Stimulated activated CD4-positive, alpha-beta T cell treated with anti-CD3 and anti-CD28 coated beads, Interleukin-1b, Interleukin-23, amount 100 ng/mL, for 48 hours (primary cell): ENCODE measurements around the gene TBL1X.
"Not testable (repeated sequence)": the region's sequence is repeated elsewhere in the genome, so short reads cannot be mapped to it uniquely, and the experiment has no call there.

Source experiments
- DNase-seq: peaks from one replicate; pipeline ENCODE4 v3.0.0-alpha.2; 2020

Gene TBL1X

DNA sequence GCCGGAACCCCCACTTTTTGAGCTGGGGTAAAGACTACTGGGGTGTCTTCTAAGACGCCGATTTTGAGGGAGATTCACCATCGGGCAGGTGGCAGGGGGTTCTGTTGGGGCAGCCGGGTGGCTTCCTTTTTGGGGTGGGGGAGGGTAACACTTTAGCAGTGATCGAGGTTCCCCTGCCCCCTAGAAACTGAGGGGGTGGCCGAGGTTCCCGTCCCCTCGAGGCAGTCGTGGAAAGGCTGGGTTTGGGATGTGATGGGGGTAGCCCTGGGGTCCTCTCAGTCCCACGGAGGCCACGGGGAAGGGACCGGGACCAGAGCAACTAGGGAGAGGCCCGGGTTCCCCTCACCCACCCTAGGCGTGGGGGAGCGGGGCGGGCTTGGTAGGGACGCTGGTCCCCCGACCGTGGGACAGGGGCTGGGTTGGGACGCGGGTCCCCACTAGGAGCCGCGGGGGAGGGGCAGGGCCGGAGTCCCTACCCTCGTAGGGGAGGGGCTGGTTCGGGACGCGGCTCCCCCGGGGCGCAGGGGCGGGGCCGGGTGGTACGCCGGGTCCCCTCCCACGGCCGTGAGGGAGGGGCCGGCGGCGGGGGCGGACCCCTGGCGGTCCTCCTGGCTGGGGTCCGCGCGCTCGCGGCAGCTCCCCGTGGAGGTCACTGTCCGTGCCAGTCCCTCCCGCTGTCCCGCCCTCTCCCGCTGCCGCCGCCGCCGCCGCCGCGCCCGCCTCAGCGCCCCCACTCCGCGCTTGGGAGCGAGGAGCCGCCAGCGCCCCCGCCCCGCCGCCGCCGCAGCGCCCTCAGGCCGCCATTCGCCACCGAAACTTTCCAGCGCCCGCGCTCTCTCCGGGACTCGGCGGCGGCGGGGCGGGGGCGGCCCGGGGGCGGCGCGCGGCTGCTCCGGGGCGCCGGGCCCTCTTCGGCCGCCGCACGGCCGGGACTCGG, at the start of gene TBL1X:
TBL1X (plus strand) TSS at position 624 of the 937 bp plus-strand sequence. CDS start 188,529 bp downstream, outside the sequence.
- peak; percentile 52 for DNase-seq

DNA sequence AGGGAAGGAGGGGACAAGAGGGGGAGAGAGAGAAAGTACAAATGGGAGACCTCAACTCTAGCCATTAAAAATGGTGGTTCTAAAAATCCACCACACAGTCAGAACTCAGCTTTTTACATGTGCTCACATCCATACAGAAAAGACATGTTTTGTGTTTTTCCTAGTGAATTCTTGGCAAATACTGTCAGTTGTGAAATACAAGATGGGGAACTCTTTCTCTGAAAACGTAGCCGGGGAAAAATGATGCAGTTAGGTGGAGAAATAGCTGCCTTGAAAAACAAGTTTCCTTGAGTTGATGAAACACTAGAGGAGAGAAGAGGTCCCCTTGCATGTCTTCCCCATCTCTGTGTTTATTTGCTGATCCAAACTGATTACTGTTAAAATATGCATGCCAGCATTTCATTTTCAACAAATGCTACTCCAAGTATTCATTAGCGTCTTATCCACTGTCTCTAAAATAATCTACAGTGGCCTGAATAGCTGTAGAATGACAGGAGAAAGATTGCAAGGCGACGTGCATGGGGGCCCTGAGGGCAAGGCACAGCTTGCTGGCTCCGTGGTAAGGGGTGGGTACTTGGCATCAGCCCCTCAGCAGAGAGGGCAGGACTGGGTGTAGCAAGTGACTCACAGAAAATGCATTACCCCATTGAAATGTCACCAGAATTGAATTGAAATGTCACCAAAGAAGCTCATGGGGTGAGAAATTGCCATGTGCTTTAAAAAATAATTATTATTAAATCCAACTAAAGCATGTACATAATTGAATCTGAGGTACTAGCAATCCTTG, 48.1 kb upstream of the TBL1X start:
- DNase-seq, result no peak

DNA sequence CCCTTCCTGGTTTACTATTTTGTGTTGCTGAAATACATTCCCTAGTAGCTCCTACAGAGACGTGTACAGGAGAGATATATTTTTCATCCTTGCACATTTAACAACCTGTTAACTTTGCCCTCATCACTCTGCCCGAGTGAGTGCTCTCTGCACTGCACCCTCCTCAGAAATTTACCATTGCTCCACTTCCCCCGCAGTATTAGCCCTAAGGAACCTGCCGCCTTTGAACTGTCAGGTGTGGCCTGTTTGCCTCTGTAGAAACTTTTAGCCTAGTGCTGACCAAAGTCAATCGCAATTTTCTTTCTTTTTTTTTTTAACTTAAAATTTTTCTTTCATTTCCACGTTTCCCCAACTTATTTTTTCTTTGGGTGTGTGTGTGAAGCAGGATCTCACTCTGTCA, 46.6 kb upstream of the TBL1X start:
- DNase-seq, result no peak

DNA sequence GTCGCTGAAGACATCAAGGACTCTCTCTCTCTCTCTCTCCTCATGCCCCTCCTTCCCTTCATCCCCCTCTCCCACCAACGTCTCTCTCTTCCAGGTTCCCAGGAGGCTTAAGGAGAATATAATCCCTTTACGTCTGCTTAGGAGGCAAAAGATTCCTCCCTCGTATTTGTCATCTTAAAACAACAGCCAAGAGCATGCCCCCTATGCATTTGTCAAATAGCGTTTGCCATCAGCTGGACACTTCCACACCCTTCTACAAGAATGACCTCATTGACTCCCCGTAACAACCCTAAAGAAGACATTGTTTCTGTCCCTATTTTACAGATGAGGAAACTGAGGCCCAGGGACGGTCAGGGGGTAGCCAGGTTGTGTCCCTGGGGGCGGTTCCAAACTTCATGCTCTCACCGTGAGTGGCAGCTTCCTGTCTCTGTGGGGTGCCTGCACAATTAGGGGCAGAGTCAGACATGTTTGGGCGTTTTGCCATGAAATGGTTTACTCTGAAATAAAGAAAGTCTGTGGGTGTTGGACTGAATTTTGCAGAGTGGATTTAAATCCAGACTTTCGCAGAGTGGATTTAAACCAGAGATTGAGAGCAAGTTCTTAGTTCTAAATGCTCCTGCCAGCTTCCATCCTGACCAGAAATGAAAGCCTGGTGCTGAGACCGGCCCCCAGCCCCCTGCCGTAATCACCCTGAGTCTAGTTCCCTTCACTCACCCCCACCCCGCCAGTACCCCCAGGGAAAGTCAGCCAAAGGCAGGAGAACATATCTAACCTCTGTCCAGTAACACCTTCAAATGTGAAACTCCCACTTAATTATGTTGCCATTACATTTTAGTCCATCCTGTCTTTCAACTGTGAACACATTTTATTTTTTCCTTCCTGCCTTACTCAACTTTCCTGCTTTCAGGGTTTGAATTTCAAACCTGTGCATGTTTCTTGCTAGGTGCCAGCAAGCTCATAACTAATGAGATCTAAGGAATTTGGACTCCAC, 44.3 kb upstream of the TBL1X start:
- DNase-seq, result no peak

DNA sequence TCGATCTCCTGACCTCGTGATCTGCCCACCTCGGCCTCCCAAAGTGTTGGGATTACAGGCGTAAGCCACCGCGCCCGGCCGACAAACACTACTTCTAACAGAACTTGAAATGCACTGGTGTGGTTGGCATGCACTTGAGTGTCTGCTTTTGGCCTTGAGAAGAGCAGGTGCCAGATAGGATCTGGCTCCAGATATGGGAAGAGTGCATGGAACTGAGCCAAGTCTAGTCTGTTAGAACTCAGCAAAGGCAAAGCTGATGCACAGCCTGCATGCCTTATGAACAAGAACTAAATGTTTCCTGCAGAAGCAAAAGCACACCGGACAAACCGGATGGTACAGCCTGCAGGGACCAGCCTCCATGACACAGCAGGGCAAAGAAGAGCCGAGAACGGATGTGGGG, 35.1 kb upstream of the TBL1X start:
- no peak for DNase-seq

DNA sequence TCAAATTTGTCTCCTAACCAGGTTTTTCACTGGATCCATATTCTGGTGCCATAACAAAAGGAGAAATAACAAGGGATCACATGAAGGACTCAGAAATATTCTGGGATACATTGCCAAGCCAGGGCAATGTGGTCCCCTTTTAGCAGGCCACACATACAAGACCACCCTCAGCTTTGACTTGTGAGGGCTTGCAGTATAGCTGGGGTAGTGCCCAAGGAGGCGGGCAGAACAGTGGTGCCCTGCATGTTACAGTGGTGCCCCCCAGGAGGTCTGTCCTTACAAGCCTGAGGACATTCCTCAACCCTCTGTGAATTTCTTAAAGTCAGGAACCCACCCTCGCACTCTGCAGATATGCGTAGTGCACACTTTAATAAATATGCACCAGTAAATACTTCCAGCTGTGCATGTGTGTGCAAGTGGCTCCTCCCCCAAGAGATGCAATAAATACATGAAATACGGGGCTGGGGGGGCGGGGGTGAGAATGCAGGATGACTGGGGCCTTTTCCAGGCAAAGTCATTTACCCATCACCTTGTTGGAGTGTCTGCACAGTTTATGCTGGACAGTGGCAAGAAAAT, 34.4 kb upstream of the TBL1X start:
- no peak for DNase-seq

DNA sequence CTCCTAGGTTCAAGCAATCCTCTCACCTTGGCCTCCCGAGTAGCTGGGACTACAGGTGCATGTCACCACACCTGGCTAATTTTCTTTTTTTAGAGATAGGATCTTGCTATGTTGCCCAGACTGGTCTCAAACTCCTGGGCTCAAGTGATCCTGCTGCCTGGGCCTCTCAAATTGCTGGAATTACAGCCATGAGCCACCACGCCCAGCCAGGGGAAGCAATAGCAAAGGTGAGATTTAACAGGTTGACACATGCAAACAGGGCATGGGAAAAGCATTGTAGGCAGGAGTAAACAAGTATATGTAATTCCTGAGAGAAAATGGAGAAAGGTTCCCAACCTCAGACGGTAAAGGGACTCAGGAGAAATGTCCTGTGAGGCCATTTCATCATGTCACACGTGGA, 33.6 kb upstream of the TBL1X start:
- DNase-seq, result no peak

DNA sequence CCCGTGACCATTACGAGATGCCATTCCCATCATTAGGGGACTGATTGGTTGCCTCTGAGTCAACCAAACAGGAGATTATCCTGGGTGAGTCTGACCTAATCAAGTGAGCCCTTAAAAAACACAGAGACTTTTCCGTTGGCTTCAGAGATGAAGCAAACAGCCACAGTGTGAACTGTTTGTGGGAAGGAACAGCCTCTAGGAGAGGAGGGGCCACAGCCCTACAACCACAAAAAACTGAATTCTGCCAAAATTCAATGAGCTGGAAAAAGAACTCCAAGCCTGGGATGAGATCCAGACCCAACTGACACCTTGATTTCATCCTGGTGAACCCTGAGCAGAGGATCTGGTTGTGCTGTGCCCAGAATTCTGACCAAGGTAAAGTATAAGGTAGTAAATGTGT, 31.3 kb upstream of the TBL1X start:
- no peak for DNase-seq

DNA sequence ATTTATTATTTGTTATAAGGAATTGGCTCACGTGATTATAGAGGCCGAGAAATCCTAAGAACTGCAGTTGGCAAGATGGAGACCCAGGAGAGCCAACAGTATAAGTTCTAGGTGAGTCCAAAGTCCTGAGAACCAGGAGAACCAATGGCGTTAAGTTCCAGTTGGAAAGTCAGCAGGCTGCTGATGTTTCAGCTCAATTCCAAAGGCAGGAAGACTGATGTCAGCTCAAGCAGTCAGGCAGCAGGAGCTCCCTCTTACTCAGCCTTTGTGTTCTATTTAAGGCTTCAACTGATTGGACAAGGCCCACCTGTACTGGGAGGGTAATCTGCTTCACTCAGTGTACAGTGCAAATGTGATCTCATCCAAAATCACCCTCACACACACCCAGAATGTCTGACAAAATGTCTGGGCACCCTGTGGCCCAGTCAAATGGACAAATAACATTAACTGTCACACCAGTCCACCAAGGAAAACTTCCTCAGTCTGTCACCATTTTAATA, 30.8 kb upstream of the TBL1X start:
- no peak for DNase-seq

DNA sequence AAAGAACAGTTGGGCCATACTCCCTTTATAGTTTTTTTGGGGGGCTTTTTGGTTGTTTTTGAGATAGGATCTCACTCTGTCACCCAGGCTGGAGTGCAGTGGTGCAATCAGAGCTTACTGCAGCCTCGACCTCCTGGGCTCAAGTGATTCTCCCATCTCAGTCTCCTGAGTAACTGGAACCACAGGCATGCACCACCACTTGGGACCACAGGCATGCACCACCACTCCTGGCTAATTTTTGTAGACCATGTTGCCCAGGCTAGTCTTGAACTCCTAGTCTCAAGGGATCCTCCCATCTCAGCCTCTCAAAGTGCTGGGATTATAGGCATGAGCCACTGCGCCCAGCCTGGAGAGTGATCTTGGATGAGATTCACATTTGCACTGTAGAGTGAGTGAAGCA, 29.8 kb upstream of the TBL1X start:
- not testable (repeated sequence) for DNase-seq

DNA sequence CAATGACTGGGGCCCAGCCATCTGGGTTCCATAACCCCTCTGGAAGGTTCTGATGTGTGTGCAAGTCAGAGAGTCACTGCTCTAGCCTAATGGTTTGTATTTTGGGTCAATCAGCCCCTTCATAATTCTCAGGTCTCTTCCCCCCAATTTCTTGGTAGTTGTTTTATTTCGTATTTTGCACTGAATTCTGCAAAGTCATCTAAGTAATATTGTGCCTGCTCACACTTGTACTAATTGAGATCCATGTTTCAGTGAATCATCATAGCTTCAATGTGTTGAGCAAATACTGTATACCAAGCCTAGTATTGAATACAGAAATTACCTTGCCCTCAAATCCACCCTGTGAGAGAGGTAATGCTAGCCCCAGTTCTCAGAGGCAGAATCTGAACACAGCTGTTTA, 28.0 kb upstream of the TBL1X start:
- no peak for DNase-seq

DNA sequence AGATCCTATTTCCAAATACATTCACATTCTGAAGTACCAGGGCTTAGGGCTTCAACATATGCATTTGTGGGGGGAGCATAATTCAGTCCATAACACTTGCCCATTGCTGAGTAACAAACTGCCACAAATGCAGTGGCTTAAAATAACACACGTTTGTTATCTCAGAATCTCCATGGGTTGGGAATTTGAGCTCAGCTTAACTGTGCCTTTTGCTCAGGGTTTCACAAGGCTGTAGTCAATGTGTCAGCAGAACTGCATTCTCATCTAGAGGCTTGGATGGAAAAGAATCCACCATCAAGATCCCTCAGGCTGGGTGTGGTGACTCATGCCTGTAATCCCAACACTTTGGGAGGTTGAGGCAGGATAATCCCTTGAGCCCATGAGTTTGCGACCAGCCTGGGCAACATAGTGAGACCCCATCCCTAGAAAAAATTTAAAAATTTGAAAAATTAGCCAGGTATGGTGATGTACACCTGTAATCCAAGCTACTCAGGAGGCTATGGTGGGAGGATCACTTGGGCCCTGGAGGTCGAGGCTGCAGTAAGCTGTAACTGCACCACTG, 25.8 kb upstream of the TBL1X start:
- DNase-seq, result no peak

DNA sequence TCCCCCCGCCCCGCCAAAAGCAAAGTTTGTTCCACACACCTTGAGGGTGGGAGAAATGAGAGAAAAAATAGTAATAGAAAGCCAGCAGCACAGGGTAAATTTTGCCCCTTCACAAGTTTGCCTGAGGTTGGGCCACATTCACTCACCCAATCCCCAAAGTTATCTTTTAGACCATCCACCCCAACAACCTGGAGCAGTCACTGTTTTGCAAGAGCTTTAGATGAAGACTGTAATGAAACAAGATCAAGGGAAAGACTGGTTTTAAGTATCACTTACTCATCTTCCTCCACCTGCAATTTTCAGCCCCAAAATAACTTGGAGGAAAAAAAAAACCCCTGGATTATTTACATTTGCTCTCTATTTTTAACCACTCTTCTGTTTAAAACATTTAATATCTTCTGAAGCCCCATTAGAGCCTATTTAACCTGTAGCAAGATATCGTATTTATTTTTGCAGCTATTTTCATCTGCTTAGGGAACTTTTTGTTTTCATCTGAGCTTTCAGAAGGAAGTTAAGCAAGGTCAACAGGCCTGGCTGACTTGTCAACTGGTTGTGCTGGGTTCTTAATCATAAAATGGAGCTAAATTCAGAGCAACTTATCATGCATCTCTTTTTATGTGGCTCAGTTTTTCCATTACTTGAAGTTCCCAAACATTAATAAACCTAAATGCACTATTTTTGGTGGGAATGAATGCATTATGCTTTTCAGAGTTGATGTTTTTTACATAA, 24.6 kb upstream of the TBL1X start:
- DNase-seq, result no peak

DNA sequence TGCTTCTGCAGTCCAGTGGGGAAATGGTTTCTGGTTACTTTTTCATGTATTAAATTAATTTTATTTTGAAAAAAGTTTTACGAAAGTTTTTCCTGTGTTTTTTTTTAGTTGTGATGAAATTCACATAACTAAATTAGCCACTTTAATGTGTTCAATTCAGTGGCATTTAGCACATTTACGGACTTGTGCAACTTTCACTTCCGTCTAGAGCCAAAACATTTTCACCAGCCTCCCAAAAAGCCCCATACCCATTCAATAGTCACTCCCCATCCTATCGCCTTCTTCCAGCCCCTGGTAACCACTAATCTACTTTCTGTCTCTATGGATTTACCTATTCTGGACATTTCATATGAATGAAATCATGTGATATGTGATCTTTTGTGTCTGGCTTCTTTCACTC, 22.8 kb upstream of the TBL1X start:
- no peak for DNase-seq

DNA sequence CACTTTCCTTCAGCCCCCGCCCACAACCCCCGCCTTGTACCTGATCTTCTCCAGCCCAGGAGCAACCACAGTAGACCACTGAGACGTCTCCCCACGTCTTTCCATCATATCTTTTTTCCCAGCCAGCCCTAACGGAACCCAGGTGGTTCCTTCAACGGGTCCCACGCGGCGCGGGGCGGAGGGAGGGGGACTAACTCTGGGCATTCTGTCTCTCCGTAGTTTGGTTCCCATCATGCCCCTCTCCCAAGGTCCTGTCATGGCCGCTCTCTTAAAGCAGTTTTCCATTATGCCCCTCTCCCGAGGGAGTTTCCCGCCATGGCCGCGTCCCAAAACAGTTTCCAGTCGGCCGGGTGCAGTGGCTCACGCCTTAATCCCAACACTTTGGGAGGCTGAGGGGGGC, 21.5 kb upstream of the TBL1X start:
- no peak for DNase-seq

DNA sequence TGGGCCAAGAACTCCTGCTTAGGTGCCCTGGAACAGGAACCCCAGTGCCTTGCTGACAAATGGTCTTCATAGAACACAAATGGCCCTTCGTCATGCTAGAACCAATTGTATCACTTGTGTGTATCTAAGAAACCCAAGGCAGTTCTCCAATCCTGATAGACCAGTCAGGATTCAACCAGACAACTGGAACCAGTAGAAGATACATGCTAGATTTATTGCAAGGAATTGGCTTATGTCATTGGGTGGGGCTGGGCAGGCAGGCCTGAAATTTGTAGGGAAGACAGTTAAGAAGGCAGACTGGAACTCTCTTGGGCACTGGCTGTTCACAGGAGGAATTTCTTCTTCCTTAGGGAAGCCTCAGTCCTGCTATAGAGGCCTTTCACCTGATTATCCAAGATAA, 17.0 kb upstream of the TBL1X start:
- DNase-seq, result no peak

DNA sequence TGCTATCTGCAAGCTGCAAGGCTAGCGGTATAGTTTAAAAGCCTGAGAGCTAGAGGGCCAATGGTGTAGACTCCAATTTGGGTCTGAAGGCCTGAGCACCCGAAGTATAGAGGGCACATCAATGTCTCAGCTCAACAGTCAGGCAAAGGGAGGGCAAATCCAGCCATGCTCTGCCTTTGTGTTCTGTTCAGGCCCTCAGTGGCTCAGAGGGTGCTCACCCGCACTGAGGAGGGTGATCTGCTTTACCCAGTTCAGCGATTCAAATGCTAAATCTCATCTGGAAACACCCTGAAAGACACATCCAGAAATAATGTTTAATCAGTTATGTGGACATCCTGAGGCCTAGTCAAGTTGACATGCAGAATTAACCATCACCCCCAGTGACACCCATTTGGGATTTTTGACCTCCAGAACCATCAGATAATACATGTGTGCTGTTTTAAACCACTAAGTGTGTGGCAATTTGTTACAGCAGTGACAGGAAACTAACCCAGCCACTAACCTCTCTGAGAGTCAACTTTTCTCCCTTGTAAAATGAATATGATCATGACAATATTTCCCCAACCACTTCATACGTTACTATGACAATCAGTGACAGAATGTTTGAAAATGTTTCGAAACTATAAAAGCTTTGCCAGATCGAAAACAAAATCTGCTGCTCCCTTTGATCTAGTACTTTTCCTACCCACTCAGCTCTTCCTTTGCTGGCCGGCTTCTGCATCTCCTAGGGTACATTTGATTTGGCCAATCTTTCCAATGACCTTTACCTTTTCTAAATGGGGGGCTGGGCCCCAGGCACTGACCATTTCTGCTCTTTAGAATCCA, 8.4 kb upstream of the TBL1X start:
- DNase-seq, result peak; percentile 19

DNA sequence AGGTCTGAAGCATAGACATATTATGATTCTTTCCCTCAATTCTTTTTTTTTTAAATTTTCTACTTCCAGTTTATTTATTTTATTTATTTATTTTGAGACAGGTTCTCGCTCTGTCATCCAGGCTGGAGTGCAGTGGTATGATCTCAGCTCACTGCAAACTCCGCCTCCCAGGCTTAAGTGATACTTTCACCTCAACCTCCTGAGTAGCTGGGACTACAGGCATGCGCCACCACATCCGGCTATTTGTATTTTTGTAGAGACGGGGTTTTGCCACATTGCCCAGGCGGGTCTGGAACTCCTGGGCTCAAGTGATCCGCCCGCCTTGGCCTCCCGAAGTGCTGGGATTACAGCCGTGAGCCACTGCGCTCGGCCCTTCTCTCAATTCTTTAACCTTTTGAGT, 6.8 kb upstream of the TBL1X start:
- not testable (repeated sequence) for DNase-seq

DNA sequence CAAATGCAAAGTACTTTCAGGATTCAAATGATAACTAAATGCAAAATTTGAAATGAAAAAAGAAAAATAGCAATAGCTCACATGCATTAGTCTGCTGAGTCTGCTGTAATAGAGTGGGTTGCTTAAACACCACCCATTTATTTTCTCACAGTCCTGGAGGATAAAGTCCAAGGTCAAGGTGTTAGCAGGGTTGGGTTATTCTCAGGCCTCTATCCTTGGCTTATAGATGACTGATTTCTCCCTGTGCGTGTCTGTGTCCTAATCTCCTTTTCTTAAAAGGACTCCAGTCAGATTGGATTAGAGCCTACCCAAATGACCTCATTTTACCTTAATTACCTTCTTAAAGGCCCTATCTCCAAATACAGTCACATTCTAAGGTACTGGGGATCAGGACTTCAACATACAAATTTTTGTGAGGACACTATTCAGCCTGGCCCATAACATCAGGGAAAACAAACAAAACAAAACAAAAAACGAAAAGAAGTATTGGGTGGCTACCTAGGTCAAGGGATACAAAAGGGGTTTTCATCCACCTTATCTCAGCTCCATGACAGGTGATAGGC, 6.3 kb upstream of the TBL1X start:
- no peak for DNase-seq

DNA sequence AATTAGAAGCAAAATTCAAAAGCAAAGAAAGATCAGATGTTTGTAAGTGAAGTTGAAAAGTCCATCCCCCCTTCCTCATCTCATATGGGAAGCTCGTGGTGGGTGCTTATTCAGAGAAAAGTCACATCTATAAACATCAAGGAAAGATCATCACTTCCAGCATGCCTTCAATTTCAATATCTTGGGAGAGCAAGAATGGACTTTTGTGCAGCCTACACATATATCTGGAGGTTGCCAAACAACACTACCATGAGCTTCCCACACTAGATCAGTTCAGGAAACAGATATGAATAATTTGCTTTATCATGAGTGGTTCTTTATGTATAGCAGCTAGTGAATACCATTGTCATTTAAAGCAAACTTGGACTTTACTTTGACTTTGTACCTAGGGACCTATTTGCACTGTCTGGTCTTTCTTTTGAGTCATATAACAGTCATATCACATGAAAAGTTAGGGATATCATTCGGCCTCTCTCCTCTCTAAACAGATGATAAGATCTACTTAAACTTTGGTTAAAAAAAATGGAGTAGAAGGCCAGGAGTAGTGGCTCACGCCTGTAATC, 5.6 kb upstream of the TBL1X start:
- DNase-seq, result no peak
